GM18868 (cell line): Measurements from ENCODE around the gene CYP1A1.

Experiments
- ATAC-seq: cut with Tn5 transposase; IDR thresholded peaks from one replicate; pipeline ENCODE4 v1.9.1; 2021; ENCODE audit warnings: mild to moderate bottlenecking, moderate library complexity; ENCODE audit not compliant: unreplicated experiment

CYP1A1 gene, protein sequence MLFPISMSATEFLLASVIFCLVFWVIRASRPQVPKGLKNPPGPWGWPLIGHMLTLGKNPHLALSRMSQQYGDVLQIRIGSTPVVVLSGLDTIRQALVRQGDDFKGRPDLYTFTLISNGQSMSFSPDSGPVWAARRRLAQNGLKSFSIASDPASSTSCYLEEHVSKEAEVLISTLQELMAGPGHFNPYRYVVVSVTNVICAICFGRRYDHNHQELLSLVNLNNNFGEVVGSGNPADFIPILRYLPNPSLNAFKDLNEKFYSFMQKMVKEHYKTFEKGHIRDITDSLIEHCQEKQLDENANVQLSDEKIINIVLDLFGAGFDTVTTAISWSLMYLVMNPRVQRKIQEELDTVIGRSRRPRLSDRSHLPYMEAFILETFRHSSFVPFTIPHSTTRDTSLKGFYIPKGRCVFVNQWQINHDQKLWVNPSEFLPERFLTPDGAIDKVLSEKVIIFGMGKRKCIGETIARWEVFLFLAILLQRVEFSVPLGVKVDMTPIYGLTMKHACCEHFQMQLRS

DNA sequence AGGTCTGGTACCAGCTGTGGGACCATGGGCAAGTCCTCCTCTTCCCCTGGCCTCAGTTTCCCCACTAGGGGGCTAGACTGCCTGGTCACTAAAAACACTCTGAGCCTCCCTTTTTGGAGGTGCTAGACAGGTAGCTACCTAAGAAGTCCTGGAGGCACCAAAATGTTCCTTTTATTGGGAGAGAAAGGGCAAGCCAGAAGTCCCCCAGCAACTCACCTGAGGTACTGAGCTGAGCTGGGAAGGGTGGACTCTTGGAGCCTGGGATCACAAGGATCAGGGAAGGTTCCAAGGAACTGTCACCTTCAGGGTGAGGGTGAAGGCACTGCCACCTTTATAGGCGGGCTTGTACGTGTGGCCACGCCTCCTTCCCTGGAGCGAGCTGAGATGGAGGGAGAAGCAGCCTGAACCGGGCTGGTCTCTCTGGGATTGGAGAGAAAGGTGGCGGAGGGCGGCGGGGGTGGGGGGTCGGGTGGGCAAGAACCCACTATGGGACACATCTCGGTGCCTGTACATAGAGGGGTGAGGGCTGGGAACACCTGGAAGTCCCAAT is at the start of gene CYP1A1:
Gene CYP1A1 (minus strand): TSS at position 304 of the 550 bp plus-strand sequence. CDS start 2,431 bp downstream, outside the sequence.
- no peak for ATAC-seq

DNA sequence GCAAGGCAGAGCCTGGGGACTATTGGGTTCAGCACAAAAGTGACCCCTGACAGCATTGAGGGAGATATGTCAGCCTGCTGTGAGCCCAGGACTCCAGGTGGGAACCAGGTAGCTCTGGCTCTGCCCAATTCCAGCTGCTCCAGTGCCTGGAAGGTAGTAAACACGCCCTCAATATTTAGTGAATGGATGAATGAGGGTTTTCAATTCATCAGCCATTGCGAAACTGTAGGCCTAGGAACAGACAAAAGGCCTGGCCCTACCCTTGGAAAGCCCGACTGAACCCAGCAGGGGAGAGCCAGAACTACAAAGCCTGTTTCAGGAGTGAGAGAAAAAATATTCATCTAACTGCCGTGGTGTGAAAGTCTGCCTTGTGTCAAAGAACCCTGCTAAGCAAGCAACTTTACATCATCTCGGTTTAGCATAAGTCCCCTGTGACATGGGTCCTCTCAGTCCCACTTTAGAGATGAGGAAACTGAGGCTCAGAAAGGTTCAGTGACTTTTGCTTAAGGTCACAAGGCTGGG is 48.5 kb upstream of the CYP1A1 start:
- ATAC-seq, result no peak

DNA sequence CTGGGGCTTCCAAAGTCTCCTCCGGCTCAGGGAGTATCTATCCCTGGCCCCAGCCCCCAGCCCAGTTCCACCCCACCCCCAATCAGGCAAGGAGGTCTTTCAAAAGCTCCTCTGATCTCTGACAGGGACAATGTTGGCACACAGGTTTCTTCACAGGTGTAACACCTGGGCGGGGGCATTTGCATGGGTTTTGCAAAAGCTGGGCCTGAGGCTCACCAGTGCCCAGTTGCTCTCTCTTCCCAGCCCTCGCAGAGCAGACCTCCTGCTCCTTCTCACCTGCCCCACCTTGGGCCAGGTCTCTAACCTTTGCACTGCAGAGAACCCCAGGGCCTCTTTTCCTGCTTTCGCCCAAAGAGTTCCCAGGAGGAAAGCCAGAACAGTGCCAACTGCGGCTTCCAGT is 48.0 kb upstream of the CYP1A1 start:
- no peak for ATAC-seq

DNA sequence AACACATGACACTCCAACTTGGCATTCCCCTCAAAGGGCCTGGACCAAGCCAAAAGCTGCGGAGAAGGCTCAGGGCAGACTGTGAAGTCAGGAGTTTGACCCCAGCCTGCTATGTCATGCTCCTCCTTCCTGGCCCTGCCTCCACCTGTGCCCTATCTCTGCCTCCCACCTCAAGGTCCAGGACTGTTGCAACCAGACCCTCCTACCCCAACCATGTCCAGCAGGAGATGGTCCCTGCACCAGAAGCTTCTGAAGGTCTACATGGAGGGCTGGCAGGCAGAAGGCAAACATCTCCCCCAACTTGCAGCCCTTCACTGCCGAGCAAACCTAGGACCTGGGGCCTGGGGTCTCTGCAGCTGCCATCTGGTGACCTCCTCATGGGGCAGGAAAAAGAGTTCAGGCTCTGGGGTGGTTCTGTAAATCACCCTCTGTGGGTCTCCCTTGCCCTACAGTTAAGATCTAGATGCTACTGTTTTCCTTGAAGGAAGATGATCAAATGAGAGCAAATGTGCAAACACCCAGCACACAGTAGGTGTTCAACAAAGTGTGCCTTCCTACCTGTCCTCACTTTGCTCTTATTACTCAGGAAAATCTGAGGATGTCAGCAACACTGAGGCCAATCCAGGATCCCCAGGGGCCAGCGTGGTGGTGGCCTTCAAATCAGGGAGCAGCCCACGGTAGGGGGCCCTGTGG is 45.0 kb upstream of the CYP1A1 start:
- no peak for ATAC-seq

DNA sequence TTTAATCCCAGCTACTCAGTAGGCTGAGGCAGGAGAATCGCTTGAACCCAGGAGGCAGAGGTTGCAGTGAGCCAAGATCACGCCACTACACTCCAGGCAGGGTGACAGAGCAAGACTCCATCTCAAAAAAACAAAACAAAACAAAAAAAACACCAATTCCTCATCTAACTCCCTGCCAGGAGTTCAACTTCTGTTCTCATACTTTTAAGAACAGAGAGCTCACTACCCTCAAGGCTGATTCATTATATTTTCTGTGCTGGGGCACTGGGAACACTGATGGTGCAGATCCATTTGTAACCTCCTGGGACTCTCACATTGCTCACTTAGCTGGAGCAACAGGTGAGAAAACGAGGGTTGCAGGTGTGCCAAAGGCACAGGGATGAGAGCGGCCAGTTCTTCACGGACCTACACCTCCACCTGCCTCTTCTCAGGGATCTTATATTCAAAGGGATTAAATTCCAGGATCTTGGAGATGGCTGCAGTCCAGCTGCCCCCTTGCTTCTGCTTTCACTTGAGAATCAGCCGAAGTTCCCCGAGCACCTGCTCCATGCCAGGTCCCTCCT is 44.2 kb upstream of the CYP1A1 start:
- no peak for ATAC-seq

DNA sequence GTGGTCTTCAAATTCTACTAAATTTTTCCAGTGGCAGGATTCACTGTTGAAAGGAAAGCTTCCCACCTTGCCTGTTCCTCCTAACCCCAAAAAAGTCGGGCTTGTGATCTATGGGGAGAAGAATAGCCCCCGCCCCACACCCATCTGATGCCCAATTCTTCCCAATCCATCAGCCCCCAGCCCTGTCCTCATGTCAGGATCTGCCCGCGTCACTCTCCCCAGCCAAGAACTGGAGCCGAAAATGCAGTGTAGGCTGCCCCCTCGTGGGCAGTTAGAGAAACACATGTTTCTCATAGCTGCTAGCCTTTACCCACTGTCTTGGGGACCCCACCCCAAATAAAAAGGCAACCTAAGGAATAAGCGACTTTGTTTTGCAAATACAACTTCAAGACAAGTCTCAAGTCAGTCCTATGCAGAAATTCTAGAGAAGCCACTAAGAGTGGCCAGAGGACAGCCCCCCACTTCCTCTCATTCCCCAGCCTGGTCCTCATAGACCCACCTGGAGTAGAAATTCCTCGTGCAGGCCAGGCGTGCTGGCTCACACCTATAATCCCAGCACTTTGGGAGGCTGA is 43.5 kb upstream of the CYP1A1 start:
- ATAC-seq, result no peak

DNA sequence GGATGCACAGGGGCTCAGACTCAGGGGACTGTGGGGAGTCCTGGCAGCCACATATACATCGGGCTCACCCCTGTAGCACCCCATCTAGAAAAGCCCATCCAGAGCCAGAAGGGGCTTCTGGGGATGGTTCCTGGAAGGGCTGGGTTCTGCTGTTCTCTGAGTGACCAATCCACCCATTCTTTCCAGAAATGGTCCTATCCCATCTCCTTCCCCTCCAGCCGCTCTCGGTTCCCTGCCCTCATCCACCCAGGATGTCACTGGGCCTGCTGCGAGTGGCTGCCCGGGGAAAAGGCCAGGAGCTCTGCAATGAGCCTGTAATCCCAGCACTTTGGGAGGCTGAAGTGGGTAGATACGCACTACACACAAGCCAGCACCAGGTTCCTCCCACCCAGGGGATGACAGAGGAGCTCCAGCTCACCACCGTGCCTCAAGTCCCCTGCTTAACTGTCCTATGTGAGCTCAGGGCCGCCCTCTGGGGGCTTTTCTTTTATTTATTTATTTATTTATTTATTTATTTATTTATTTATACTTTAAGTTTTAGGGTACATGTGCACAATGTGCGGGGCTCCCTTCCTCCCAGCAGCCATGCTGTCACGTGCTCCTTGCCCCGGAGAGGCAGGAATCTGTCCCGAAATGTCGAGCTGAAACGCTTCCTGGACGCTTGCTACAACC is 42.9 kb upstream of the CYP1A1 start:
- no peak for ATAC-seq

DNA sequence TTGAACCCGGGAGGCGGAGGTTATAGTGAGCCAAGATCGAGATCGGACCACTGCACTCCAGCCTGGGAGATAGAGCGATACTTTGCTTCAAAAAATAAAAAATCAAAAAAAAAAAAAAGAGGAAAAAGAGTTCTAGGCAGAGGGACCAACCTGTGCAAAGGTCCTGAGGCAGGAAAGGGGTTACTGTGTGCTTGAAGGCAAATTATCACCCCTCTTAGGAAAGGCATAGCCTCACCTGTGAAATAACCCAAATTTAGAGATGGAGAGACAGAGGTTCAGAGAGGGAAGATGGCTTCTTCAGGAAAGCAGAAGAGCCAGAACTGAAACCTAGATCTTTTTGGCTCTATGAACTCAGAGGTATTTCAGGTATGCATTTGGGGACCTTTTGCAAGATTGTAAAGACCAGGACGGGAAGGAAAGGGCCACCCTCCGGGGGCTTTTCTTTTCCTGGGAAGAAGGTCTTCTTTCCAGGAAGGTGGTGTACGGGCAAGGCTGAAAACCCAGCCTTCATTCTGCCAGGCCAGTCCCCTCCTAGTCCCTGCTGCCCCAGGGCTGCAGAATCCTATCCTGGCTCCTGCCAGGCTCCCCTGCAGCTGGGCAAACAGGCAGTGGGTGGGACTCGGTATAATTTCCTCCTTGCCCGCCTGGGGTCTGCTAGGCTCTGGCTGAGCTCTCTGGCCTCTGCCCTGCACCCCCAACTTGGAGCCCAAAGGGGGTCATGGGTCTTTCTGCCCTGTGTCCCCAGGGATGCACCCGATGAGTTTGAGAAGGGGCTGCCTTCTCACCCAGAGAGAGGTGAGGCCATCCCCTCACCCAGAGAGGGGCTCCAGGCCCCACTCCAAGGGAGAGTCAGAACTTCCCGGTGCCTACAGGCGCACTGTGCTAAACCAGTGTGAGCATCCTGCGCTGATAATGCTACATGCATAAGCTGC is 42.1 kb upstream of the CYP1A1 start:
- ATAC-seq, result no peak

DNA sequence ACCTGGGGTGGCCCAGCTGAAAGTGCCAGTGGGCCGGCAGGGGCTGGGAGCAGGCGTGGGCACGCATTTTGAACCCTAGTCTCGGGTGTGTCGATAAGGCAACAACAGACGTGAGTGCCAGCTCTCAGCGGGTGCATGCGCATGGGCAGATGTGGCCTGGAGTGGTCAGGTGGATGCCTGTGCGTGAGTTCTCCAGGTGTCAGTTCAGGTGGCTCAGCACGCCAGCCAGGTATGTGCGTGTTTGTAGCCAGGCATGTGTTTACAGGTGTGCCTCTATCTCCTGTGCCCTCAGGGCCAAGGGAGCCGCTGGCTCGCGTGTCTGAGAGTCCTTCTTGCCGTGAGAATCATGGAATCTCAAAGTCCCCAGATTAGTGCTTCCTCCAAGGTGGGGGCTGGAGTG is 38.1 kb upstream of the CYP1A1 start:
- no peak for ATAC-seq

DNA sequence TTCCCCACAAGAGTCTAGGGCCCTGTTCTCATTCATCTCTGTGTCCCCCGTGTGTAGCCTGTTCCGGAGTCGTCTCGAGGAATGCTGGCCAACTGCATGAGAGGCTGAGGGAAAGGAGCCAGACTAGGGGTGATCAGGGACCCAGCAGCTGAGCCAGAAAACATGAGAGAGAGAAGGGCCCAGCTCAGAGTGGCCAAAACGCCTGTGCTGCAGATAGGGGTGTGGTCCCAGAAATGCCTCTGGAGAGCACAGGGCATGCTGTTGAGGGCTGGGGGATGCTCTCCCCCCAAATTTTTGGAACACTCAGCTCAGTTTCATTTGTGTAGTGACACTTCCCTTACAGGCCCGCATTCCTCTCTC is 37.4 kb upstream of the CYP1A1 start:
- ATAC-seq, result no peak

DNA sequence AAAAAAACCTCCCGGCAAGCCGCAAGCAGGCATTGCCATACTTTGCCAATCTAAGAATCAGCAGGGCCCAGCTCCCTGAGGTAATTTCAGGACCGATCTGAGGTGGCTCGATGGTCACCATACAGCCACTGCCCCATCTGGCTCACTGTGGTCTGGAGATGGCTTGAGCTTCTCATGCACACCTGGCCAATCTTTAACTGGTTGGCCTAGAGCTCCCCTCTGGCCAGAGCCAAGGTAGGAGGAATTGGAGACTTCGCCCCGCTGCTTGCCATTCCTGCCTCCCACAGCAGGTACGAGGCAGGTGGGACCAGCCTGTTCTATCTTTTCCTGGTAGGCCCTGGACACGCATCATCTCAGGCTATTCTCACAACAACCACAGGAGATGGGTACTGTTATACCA is 33.4 kb upstream of the CYP1A1 start:
- no peak for ATAC-seq

DNA sequence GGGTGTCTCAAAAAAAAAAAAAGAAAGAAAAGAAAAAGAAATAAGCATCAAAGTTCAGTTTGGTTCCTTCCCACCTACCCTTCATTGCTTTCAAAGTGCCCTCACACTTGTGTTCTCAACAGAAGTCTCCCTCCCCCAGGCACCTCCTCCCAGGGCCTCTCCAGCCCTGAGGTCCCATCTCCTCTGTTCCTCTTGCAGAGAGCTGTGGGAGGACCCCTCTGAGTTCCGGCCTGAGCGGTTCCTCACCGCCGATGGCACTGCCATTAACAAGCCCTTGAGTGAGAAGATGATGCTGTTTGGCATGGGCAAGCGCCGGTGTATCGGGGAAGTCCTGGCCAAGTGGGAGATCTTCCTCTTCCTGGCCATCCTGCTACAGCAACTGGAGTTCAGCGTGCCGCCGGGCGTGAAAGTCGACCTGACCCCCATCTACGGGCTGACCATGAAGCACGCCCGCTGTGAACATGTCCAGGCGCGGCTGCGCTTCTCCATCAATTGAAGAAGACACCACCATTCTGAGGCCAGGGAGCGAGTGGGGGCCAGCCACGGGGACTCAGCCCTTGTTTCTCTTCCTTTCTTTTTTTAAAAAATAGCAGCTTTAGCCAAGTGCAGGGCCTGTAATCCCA is 29.4 kb upstream of the CYP1A1 start:
- no peak for ATAC-seq

DNA sequence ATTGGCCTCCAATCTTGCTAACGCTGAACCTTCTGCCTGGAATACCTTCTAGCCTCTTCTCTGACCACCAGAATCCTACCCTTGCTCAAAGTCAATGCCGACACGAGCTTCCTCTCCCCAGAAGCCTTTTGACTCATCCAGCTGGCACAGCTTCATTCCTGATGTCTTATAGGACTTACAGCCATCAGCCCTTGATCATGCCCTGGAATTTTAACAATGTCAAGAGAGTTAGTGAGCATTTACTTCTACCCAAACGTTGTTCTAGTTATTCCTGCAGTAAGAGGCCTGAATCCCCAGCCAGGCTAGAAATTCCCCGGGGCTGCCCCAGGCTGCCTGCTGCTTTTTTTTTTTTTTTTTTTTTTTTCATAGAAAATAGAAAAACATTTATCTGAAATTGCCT is 27.2 kb upstream of the CYP1A1 start:
- ATAC-seq, result no peak

DNA sequence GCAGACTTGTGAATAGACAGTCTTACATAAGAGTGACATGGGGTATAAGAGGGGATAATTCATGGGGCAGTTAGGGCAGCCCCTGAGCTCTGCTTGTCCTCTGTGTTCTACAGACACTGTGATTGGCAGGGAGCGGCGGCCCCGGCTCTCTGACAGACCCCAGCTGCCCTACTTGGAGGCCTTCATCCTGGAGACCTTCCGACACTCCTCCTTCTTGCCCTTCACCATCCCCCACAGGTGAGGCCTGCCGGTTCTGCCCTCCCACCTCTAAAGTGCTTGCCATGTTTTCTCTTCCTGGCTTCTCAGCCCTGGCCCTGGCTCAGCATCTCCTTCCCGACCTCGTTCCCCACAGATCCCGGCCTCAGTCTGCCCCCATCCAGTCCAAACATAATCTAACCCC is 26.7 kb upstream of the CYP1A1 start:
- ATAC-seq, result no peak

DNA sequence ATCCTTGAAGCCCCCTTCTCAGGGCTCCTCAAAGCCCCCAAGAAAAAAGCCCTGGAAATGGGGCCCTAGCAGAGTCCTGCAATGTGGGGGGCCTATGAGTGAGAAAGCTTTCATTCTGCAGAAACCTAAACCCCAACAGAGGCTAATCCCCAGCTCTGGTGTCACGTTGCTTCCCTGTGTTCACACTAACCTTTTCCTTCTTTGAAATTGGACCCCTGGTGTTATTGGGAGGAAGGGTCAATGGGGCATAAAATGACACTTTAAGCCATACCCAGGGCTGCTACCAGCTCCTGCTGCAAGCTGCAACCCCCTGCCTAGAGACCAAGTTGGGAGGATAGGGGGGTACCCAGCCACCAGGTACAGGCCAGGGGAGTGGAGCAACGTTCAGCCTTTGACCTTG is 25.4 kb upstream of the CYP1A1 start:
- no peak for ATAC-seq

DNA sequence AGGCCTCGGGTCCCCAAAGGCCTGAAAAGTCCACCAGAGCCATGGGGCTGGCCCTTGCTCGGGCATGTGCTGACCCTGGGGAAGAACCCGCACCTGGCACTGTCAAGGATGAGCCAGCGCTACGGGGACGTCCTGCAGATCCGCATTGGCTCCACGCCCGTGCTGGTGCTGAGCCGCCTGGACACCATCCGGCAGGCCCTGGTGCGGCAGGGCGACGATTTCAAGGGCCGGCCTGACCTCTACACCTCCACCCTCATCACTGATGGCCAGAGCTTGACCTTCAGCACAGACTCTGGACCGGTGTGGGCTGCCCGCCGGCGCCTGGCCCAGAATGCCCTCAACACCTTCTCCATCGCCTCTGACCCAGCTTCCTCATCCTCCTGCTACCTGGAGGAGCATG is 24.5 kb upstream of the CYP1A1 start:
- ATAC-seq, result no peak

DNA sequence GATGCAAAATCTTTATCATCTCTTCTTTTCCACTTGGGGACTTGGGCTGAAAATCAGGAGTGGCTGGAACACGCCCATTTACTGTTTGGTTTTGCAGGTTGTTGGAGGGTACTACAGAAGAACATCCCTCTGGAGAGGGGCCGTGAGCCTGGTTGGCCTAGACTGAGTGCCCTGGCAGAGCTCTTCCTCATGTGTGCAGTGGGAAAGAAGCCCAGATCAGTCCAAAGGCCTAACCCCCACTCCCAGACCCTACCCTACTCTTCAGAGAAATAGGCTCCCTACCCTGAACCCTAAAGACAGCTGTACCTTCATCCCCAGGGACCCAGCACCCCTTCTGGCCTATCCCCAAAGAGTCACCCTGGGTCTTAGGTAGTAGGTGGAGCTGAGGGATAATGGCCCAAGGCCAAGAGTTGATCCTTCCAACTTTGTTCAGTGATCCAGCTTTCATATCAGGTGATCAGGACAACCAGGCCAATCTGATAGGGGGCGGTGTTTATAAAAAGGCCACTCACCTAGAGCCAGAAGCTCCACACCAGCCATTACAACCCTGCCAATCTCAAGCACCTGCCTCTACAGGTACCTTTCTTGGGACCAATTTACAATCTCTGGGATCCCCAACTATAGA is 23.1 kb upstream of the CYP1A1 start, which contains the start of gene CYP1A2:
Gene CYP1A2 (plus strand): TSS at position 524 of the 625 bp plus-strand sequence. CDS start 894 bp downstream, outside the sequence.
- no peak for ATAC-seq

DNA sequence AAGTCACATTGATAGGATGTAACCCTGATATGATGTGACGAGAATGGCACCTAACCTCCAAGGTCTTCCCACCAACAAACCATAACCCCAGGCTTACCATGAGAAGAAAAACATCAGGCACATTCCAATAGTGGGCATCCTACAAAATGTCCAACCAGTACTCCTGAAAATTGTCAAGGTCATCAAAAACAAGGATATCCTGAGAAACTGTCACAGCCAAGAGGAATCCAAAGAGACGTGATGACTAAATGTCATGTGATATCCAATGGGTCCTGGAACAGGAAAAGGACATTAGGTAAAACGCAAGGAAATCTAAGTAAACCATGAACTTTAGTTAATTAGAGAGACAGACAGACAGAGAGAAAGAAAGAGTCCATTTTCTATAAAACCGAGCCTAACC is 21.1 kb upstream of the CYP1A1 start:
- ATAC-seq, result no peak
